HepG2 (cell line): ENCODE data around the gene DSTYK. TPM values are rescaled to one million over a fixed set of nuclear protein-coding genes. Genes with fewer than 3 reads are reported as not detected.

Source experiments
- FOXJ3 ChIP-seq: sonication (generic); formaldehyde crosslinking; IDR thresholded peaks from 2 replicates; pipeline ENCODE4 v1.4.0; 2020; ENCODE audit warnings: missing genetic modification reagents, mild to moderate bottlenecking, borderline replicate concordance
- GATAD2A ChIP-seq: IDR thresholded peaks from 2 replicates; pipeline ENCODE4 v1.6.1; 2016
- MAFF ChIP-seq: IDR thresholded peaks from 2 replicates; pipeline ENCODE4 v1.6.1; 2011; ENCODE audit warnings: low read depth, low read length, improper control_type of control experiment
- ONECUT2 ChIP-seq: sonication (generic); formaldehyde crosslinking; IDR thresholded peaks from 2 replicates; pipeline ENCODE4 v1.4.0; 2020; ENCODE audit warnings: missing genetic modification reagents
- PBX2 ChIP-seq: IDR thresholded peaks from 2 replicates; pipeline ENCODE4 v1.6.1; 2016; ENCODE audit warnings: control low read depth
- PBX3 ChIP-seq: sonication (generic); formaldehyde crosslinking; IDR thresholded peaks from 2 replicates; pipeline ENCODE4 v1.8.1; 2023; ENCODE audit warnings: missing genetic modification reagents, inconsistent platforms, borderline replicate concordance
- PCBP2 ChIP-seq: fragments of 200-400 bp; formaldehyde crosslinking; optimal IDR thresholded peaks from 2 replicates; pipeline ENCODE3; 2018; ENCODE audit warnings: low read length, low read depth; ENCODE audit not compliant: poor library complexity, severe bottlenecking
- POGK ChIP-seq: sonication (generic); formaldehyde crosslinking; conservative IDR thresholded peaks from 2 replicates; pipeline ENCODE4 v1.8.0; 2022; ENCODE audit warnings: mild to moderate bottlenecking, moderate library complexity, missing genetic modification reagents
- RARG ChIP-seq: sonication (generic); formaldehyde crosslinking; IDR thresholded peaks from 2 replicates; pipeline ENCODE4 v1.4.0; 2020; ENCODE audit warnings: low read depth, mild to moderate bottlenecking, missing genetic modification reagents
- RCOR2 ChIP-seq: IDR thresholded peaks from 2 replicates; pipeline ENCODE4 v1.6.1; 2016; ENCODE audit warnings: missing biosample characterization, missing genetic modification reagents
- SKI ChIP-seq: fragments of 450-650 bp; IDR thresholded peaks from one replicate; pipeline ENCODE4 v1.6.1; 2018; ENCODE audit warnings: mild to moderate bottlenecking; ENCODE audit not compliant: partially characterized antibody
- TOE1 ChIP-seq: sonication (generic); formaldehyde crosslinking; IDR thresholded peaks from 2 replicates; pipeline ENCODE4 v1.4.0; 2020; ENCODE audit warnings: mild to moderate bottlenecking, missing genetic modification reagents
- ZFP82 ChIP-seq: sonication (generic); formaldehyde crosslinking; IDR thresholded peaks from 2 replicates; pipeline ENCODE4 v1.5.1; 2020; ENCODE audit warnings: mild to moderate bottlenecking, missing genetic modification reagents, borderline replicate concordance
- ZNF576 ChIP-seq: sonication (generic); formaldehyde crosslinking; IDR thresholded peaks from 2 replicates; pipeline ENCODE4 v1.4.0; 2020; ENCODE audit warnings: mild to moderate bottlenecking, missing genetic modification reagents
- ZNF609 ChIP-seq: sonication (generic); formaldehyde crosslinking; IDR thresholded peaks from 2 replicates; pipeline ENCODE4 v1.4.0; 2020; ENCODE audit warnings: mild to moderate bottlenecking, missing genetic modification reagents, borderline replicate concordance
- polyA plus RNA-seq, 8 experiments: library from polyadenylated mRNA; depleted of rRNA in 3 of 8; stranded (reverse) in 7 of 8; unstranded in 1 of 8; fragments of >200 nt; fragmentation: Illumina TruSeq in 4 of 8; extraction: Trizol in 4 of 8; gene quantifications; 2 replicates each; pipeline versions ENCODE4 v1.2.1 to v1.2.3, GENCODE V29; 2011 to 2016; ENCODE audit warnings: low read depth in 4 of 8, missing spikeins in 1 of 8, mixed read lengths in 1 of 8; ENCODE audit not compliant: insufficient read depth in 1 of 8
- total RNA-seq, 5 experiments: library from RNA; depleted of rRNA; stranded (reverse); fragments of >200 nt; fragmentation: Illumina TruSeq; extraction: Trizol; gene quantifications; 2 replicates each; pipeline ENCODE4 v1.2.3, GENCODE V29; 2016; ENCODE audit warnings: low read depth in 1 of 5

Gene DSTYK
- total and polyA plus RNA-seq, 2 of the 13 experiments (the other 11 are each of a cell fraction or from before 2014, with no cell fraction given): 2.6 to 4.8 TPM

GRCh38 chr1:205122489-205122882 lies 89.0 kb downstream of the DSTYK start (continued):
- TF ChIP-seq RCOR2 (CRISPR knock-in tag) (0 out of 2 replicates have a peak, but pooled peaks have one; percentile 10), PBX3 (CRISPR knock-in tag) (0 out of 2 replicates have a peak, but pooled peaks have one; percentile 31), FOXJ3 (CRISPR knock-in tag) (0 out of 2 replicates have a peak, but pooled peaks have one; percentile 14), TOE1 (CRISPR knock-in tag) (no peak), RARG (CRISPR knock-in tag) (0 out of 2 replicates have a peak, but pooled peaks have one; percentile 58), GATAD2A (CRISPR knock-in tag) (no peak), ONECUT2 (CRISPR knock-in tag) (peak; percentile 6; the same call in 1 of the 2 replicates), PBX2 (CRISPR knock-in tag) (no peak), ZNF609 (CRISPR knock-in tag) (peak; percentile 5; the same call in 1 of the 2 replicates), ZNF576 (CRISPR knock-in tag) (no peak), MAFF (no peak), POGK (CRISPR knock-in tag) (0 out of 2 replicates have a peak, but pooled peaks have one; percentile 36), ZFP82 (CRISPR knock-in tag) (peak; percentile 35; the same call in 1 of the 2 replicates), PCBP2 (no peak), SKI (no peak)
